Mucosa of gallbladder (tissue), 1 donor: ENCODE results near the gene RNF223. TPM values are rescaled to one million over a fixed set of nuclear protein-coding genes. Genes with fewer than 3 reads are reported as not detected.

Source experiments
- DNase-seq: peaks from one replicate; pipeline ENCODE4 v3.0.0-alpha.2; 2020; ENCODE audit warnings: low spot score
- total RNA-seq: library from RNA; stranded (reverse); gene quantifications from one replicate; pipeline ENCODE4 v1.2.1, GENCODE V29; 2021
- donor health status: DM: no; HTN: no; CAD: no.

Gene RNF223
- 1.0 TPM for total RNA-seq

DNA sequence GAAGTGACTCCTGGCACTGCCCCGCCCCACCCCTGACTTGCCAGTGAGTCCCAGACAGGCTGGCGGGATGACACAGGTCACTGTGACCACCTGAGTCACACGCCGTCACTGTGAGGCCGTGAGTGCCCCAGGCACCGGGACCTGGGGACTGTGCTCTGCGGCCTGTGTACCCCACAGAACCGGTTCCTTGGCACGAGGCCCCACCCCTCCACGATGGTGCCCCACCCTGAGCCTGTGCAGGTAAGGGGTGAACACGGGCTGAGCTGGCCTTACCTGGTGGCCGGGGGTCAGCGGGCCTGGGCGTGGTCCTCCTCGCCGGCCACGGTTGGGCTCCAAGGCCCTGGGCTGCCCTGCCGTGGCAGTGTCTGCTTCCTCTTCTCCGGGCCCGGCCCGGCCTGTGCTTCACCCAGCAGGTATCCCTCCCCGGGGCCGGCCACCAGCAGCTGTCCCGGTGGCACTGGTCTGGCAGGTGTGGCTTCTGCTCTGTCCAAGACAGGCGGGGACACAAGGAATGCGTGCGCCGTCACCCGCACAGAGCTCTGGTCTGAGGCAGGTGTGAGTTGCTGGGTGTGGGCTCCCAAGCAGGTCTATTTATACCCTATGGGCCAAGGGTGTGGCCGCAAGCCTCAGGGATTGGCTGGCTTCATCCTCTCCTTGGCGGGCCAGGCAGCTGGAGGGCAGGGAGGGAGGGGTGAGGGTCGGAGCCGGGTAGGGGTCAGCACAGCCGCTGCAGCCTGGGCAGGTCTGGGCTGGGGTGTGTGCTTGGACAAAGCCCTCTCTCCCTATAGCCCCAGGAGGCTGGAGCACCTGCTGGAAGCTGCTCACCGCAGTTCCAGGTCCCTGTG, at the start of gene RNF223:
RNF223 (minus strand) TSS at position 564 of the 845 bp plus-strand sequence. CDS start 1,740 bp downstream, outside the sequence.
- DNase-seq = peak; percentile 59

DNA sequence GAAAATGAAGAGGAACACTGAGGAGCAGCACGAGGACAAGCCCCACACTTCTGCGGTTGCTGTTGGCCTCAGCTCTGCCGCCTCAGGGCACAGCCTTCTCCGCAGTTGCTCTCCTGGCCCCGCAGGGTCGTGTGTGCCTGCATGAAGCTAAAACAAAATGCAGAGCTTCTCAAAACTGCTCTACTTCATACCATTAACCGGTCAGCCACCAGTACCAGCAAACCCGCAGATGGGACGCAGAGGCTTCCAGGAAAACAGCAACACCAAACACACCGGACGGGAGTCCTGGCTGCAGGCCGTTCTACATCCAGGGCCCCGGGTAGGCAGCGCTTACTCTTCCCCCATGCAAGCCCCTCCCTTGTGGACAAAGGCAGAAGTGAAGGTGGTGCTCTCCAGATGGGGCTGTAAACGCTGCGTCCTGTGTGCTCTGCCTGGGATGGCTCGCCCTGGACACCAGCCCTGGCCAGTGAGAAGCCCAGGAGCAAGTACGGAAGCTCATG, 48.9 kb upstream of the RNF223 start:
- DNase-seq = no peak

DNA sequence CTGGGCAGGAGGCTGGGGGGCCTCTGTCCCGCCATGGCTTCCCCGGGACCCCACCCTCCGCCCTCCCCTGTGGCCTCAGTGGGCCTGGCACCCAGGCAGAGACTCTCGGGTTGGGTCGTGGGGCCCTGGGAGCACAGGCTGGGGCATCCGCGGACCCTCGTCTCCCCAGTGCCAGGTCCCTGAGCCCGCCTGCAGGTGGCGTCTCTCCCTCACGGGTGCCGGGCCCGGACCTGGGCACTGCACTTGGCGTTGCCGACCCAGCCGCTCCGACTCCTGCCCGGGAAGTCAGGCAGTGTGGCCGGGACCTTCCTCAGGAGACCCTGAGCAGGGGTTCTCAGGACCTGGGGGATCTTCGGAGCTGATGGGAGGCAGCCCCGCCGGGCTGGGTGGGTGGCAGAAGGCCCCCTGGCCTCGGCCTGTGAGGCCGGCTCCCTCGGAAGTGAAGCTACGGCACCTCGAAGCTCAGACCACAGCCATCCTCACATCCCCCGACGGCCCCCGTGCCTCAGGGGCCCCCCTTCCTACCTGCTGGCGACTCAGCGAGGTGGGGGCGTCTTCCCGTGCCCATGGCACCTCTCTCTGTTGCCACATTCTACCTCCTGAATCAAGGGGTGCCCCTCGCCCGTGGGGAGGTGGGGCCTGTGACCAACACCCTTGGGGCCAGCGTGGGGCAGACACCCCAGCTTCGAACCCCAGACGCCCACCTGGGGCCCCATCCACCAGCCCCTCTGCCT, 48.1 kb upstream of the RNF223 start:
- peak; percentile 80 for DNase-seq

DNA sequence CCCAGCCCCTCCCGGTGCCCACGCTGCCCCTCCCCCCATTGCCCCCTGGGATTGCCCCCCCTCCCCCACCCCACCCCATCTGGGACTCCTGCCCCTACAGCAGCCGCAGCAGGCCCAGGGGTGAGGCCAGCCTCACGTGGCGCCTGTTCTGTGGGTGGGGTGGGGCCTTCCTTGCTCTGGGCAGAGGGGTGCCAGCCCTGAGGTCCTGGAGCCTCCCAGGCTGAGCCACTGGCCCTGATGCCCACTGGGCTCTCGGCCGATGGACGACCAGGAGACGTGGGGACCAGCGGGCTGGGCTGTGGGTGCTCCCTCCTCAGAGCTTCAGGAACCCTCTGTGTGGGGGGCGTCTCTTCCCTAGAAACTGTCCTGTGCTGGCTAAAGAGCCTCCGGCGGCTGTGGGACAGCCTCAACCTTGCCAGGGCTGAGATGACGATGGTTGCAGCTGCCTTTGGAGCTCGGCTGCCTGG, 47.5 kb upstream of the RNF223 start:
- no peak for DNase-seq

DNA sequence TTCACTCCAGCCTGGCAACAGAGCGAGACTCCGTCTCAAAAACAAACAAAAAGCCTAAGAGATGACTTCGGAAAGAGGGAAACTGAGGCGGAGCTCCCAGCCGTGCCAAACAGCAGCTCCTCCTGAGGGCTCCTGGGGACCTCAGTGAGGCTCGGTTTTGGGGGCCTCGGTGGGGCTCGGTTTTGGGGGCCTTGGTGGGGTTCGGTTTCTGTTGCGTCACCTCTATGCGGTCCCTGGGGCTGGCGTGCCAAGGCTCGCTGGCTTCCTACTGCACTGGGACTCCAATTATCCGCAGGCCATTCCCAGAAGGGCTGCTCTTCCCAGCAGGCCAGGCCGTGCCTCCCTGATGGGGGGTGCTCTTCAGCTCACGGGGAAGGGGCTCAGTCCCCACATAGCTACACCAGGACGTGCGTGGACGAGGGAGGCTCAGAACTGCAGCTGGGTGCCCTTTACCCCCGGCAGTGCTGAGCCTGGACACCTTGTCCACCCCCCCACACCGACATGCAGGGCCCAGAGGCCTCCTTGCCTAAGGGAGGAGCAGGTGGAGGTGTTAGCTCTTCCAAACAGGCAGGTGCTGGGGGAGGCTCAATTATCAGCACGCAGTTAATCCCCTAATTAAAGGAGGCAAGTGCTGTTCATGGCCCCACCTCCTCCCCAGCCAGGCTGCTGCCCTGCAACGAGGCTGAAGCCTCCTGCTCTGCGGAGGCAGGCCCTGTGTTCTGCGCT, 46.9 kb upstream of the RNF223 start:
- DNase-seq = no peak

DNA sequence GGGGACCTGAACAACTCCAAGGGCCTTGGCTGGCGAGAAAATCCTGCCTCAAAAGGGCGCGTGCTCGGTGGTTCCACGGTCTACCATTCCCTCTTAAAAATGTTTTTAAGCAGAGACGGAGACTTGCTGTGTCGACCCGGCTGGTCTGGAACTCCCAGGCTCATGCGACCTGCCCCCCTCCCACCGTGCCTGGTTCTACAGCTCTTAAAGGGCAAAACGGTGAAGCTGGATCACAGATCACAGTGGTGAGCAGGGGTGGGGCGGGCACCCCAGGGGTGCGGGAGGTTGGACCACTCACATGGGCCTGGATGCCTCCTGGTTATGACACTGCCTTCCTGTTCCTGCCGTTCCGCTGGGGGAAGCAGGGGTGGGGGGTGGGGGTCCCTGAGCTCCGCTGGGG, 46.0 kb upstream of the RNF223 start:
- no peak for DNase-seq

DNA sequence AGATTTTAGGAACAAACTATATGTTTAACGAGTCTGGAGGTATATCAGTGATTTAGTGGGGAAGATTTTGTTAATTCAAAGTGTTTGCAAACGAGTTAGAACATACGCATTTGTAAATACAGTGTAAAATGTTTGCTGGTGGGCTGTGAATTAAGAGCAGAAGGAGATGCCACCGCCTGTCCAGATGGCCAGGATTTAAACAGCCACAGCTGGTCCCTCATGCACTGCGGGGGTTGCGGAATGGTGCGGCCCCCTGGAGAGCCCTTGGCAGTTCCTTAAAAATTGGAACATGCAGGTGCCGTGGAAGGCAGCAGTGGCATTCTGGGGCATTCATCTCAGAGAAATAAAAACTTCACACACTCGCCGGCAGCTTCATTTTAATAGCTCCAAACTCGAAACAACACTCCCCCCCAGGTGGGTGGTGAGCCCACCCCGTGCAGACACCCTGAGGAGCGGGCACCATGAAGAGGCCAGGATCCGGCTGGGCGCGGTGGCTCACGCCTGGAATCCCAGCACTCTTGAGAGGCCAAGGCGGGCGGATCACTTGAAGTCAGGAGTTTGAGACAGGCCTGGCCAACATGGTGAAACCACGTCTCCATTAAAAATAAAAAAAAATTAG, 45.3 kb upstream of the RNF223 start:
- no peak for DNase-seq

DNA sequence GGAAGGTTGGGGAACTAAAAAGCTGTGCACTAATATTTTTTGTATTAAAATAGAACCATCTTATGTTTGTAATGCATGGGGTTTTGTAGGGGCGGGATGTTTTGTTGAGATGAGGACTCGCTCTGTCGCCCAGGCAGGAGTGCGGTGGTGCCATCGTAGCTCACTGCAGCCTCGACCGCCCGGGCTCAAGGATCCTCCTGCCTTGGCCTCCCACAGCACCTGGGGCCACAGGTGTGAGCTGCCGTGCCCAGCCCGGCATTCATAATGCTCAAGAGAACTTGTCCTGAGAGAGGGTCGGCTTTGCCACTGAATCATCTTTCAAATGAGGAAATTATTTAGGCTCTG, 44.7 kb upstream of the RNF223 start:
- DNase-seq = no peak

DNA sequence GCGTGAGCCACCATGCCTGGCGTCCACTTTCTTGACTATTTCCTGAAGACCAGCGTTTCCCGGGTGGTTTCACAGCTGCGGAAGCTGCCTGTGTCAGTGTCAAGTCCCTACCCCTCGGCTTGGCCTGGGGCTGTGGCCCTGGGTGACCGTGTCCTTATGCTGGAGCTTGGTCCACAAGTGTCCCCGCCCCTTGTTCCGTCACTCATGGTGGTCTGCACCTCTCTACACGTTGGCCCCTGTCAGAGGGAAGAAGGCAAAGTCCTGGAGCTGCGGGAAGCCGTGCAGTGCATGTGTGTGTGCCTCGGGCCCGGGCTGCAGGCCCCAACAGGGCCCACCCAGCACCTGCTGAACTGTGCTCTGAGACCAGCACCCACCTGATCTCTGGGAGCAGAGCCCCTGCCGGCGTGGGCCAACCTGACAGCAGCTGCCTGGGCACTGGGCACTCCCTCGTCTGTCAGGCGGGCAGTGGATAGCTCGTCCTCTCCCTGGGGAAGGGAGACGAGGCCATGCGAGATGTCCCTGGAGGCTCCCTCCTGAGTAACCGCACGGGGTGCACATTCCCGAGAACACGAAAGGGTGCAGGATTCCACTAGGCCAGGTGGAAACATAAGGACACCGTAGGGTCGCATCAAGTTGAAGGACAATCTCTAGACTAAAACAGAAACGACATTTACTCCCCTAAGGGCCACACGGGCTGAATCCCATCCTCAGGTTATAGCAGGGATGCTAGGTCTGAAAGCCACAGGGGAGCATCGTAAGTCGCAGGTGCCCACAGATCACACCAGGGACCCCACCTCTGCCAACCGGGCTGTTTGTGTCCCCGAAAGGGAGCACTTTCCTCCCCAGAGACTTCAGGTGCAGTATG, 44.1 kb upstream of the RNF223 start:
- DNase-seq = no peak

DNA sequence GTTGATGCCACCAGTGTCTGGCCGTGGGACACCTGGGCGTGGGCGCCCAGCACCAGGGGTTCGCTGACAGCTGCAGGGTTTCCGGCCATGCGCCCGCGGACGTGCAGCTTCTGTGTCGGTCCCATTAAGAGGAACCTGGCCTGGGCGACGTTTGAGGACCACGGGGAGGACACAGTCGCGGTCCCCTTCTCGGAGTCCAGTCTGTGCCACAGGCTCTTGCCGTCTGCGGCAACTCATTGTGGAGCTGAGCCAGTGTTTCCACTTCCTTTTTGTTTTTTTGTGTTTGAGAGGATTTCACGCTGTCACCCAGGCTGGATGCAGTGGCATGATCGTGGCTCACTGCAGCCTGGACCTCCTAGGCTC, 43.3 kb upstream of the RNF223 start:
- no peak for DNase-seq

DNA sequence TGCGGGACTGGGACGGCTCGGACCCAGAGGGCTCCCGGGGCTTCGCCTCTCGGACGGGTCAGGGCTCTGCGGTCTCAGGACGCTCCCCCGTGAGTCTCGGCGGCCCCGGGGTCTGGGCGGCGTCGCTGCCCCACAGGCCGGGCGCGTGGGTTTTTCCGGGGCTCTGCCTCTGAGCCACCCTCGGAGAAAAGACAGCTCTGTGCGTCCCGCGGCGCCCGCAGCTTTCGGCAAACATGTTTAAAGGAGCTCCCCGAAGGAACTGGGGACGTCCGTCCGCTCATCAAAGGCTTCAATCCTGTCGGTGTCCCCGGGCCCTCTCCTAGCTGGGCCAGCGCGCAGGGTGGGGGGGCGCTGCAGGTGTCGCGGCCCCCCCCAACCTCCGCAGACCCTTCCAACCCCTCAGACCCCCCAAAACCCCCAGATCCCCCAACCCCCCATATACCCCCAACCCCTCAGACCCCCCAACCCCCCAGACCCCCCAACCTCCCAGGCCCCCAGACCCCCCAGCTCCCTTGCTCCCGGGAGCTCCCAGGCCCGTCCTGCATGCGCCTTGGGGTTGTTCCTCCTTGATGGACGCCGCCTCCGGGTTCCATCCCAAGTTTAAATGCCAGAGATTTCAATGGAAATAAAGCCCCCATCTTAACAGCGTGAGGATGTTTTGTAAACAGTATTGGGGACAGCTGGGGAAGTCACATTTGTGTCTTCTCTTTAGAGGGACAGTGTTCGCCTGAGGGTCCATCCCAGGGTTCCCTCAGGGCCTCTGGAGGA, 42.8 kb upstream of the RNF223 start:
- DNase-seq = no peak

DNA sequence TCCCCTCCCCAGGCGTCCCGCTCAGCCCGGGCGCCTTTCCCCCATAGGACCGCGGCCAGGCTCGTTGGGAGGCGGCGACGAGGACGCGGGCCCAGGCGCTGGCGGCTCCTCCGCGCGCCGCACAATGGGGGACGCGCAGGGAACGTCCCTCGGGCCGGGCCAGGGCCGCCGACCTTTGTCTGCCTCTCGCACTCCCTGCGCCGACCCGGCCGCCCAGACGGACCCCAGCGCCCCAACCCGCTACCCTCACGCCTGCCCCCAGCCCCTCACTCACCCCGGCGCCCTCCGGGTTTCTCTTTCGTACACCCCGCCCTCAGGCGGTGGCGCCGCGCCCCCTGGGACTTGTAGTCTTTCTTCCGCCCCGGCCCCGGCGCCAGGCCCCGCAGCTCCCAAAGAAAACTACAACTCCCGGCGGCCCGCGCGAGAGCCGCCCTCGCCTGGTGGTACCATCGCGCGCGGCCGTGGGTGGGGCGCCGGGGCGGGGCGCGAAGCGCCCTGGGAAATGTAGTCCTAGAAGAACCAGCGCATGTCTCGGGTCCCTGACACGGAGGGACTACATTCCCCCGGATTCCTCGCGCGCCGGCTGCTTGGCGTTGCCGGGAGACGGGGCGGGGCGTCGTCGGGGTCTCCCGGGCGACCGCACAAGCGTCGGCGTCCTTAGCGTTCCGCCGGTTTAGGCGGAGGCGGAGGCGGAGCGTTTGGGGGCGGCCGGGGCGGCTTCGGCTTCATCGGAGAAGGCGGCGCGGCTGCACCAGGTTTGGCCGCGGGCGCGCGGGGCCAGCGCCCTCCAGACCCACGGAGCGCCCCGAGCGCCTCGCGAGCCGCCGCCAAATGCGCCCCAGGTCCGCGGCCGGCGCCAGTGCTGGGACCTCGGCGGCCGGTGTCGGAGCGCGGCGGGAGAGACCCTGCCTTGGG, 41.9 kb upstream of the RNF223 start, which contains the start of gene C1orf159:
C1orf159 (minus strand) TSS at position 304 of the 915 bp plus-strand sequence. CDS start 24,546 bp downstream, outside the sequence.
- DNase-seq = peak; percentile 99

DNA sequence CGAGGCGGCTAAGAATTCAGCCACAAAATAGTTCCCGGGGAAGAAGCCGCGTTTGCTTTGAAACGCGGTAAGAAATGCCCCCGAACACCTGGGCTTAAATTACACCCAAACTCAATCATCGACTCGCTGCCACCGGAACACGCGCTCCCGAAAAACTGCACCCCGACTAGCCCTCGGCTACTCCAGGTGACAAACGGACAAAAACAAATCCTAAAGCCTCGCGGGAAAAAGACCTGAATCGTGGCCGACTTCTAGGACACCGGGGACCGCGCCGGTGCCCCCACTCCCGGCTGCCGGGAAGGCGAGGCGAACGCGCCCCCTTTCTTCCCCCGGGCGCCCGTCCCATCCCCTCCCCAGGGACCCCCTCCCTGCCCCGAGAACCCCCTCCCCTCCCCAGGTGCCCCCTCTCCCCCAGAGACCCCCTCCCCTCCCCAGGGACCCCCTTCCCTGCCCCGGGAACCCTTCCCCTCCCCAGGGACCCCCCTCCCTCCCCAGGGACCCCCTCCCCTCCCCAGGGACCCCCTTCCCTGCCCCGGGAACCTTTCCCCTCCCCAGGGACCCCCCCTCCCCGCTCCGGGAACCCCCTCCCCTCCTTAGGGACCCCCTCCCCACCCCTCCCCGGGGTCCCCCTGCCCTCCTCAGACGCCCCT, 41.2 kb upstream of the RNF223 start:
- no peak for DNase-seq

DNA sequence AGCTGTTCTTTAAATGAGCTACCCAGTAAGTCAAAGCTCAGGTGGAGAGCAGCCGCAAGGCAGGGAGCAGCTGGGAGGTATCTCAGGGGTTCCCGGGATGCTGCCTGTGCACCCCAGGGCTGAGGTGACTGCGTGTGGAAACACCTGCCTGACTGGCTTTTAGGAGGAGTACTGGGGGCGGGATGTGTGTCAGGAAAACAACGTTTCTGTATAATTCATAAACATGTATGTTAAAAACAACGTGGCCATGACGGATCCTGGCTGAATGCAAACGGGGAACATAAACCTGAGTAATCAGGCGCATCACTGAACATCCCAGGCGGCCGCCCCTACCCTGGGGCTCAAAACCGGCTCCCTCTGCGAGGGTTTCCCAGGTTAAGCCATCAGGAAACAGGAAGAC, 40.3 kb upstream of the RNF223 start:
- no peak for DNase-seq

DNA sequence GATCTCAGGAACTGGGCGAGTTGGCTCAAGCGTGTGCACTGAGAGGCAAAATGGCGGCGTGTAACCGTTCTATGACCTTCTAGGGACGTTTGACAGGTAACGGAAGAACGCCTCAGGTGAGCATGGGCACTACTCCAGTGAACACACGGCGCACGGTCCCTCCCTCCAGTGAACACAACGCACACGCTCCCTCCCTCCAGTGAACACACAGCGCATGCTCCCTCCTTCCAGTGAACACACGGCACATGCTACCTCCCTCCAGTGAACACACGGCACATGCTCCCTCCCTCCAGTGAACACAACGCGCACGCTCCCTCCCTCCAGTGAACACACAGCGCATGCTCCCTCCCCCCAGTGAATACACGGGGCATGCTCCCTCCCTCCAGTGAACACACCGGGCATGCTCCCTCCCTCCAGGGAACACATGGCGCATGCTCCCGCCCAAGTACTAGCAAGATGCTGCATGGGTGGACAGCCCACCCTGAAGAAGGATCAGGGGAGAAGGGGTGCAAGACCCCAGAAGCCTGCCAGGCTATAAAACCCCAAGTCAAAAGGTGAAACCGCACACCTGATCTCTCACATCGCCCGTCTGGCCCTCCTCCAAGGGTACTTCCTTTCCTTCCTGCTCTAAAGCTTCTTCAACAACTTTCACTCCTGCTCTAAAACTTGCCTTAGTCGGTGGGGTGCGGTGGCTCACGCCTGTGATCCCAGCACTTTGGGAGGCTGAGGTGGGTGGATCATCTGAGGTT, 38.3 kb upstream of the RNF223 start:
- no peak for DNase-seq

DNA sequence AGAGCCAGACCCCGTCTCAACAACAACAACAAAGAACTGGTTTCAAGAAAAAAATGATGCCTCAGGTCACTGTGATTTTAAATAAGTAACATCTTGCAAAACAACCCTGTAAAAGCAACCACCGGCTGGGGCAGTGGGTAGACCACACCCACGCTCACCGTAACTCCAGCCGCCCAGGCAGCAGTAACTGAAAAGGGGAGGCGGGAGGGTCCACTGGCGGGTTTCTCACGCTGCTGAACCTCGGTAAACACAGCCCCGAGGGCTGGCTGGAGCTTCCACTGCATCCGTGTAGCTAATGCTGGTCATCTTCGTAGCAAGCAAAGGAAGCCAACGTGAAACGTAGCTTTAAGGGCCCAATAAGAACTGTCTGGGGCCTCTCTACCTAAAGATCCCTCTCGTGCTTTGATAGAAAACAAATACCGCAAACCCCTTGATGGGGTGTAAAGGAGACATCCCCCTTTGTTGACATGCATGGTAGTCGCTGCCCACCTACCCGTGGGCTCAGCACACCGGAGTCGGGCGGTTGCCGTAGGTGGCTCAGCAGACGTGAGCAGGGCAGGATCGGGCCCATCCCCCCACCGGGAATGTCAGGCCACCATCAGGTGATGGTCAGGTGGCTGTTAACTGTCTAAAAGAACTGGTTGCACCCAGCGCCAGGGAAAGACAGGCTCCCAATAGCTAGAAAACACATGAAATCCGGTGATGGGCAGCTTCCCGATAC, 37.6 kb upstream of the RNF223 start:
- DNase-seq = no peak

DNA sequence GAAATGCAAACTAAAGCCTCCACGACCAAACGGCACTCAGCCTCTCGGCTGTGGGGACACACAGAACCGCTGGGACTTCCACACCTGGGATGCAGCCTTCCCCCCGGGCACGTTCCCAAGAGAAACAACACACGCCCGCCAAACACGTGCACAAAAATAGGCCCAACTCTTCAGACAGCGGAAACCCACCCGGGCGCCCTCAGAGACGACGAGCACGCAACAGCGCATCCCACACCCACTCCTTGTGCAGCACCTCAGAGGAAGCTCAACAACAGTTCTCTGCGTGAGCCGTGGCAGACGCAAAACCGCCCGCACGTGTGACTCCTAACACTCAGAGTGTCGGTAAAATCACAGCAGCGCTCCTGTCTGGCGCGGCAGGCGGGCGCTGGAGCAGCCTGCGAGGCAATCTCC, 36.5 kb upstream of the RNF223 start:
- no peak for DNase-seq
